ENCODE results near the gene RNFT2. TPM values are rescaled to one million over a fixed set of nuclear protein-coding genes. Genes with fewer than 3 reads are reported as not detected.
"Not testable (repeated sequence)": the region's sequence is repeated elsewhere in the genome, so short reads cannot be mapped to it uniquely, and the experiment has no call there.

RNFT2 gene
- total RNA-seq, 1 experiment from 2014 or later, result 34.9 TPM

GRCh38 chr12:116812238-116812637 lies 74.1 kb downstream of the RNFT2 start:
- H3K27ac ChIP-seq (ENCODE audit: low read depth, low read length), result no peak overlapping the region
- peaks cover 19 to 25% of the 10 kb centered on the region in 2 experiments for H3K4me1 ChIP-seq (ENCODE audit: control insufficient read depth in 1 of 2, insufficient read depth in 2 of 2, low read length in 2 of 2)
- H3K9ac ChIP-seq (ENCODE audit: low read length), result no peak overlapping the region
- ATAC-seq, result no peak
- ChIA-PET RAD21 (ENCODE audit: low non-redundant PET in 1 of 2, low total read pairs in 2 of 2, uncharacterized antibody in 2 of 2, unreplicated experiment in 2 of 2) (no interaction called here), POLR2A (no interaction called here), CTCF (no interaction called here)
- no peaks in the 10 kb centered on the region for H3K27me3 ChIP-seq (ENCODE audit: insufficient read depth, low read length)
- TF ChIP-seq ELF1 (IDR thresholded peaks at IDR 0.05; ENCODE audit: borderline replicate concordance, low read depth) (no peak), CTCF (IDR thresholded peaks at IDR 0.05 in 2 of 3, conservative IDR thresholded peaks at IDR 0.05 in 1 of 3; ENCODE audit: borderline replicate concordance in 1 of 3, insufficient read depth in 1 of 3, low read depth in 2 of 3, low read length in 2 of 3) (no peak), EZH2phosphoT487 (IDR thresholded peaks at IDR 0.05; ENCODE audit: borderline replicate concordance) (no peak)
- H3K9me3 ChIP-seq (ENCODE audit: control insufficient read depth in 1 of 2, insufficient read depth in 1 of 2, low read depth in 1 of 2, low read length in 2 of 2), result no peaks in the 10 kb centered on the region
- H4K20me1 ChIP-seq (ENCODE audit: insufficient read depth), result no peaks in the 10 kb centered on the region
- no TSS peak for BruUV-seq (replicated peaks)
- no peak overlapping the region for H2AFZ ChIP-seq (ENCODE audit: low read depth, low read length, poor library complexity, severe bottlenecking)
- H3K79me2 ChIP-seq (ENCODE audit: insufficient read depth, low read length), result no peaks in the 10 kb centered on the region
- no peaks in the 10 kb centered on the region for H3K36me3 ChIP-seq (ENCODE audit: control insufficient read depth in 1 of 2, insufficient read depth in 2 of 2, low read length in 2 of 2)
- no peak overlapping the region for H3K4me2 ChIP-seq (ENCODE audit: low read length)
- no peak for DNase-seq (ENCODE audit: low read depth, low spot score)
- no peak overlapping the region for H3K4me3 ChIP-seq (replicated peaks in 1 of 2; ENCODE audit: low read depth in 1 of 2, low read length in 2 of 2)
- intact Hi-C loops (cut with micrococcal nuclease), result no loop called here
- no peaks in the 10 kb centered on the region for H3K9me2 ChIP-seq (ENCODE audit: insufficient read depth)

- intact Hi-C loops (cut with micrococcal nuclease), result no loop called here
- ATAC-seq (peak; percentile 79), DNase-seq (ENCODE audit: low read depth, low spot score) (peak; percentile 41)
- Histone ChIP-seq H2AFZ (ENCODE audit: low read depth, low read length, poor library complexity, severe bottlenecking) (no peak overlapping the region), H3K36me3 (ENCODE audit: control insufficient read depth in 1 of 2, insufficient read depth in 2 of 2, low read length in 2 of 2) (no peaks in the 10 kb centered on the region), H3K4me1 (ENCODE audit: control insufficient read depth in 1 of 2, insufficient read depth in 2 of 2, low read length in 2 of 2) (peaks cover 22 to 28% of the 10 kb centered on the region in 2 experiments), H3K9ac (ENCODE audit: low read length) (no peak overlapping the region), H3K9me3 (ENCODE audit: control insufficient read depth in 1 of 2, insufficient read depth in 1 of 2, low read depth in 1 of 2, low read length in 2 of 2) (no peaks in the 10 kb centered on the region), H3K79me2 (ENCODE audit: insufficient read depth, low read length) (peaks cover 2% of the 10 kb centered on the region; the same call in 1 of the 2 replicates), H3K9me2 (ENCODE audit: insufficient read depth) (no peaks in the 10 kb centered on the region), H3K27me3 (ENCODE audit: insufficient read depth, low read length) (no peaks in the 10 kb centered on the region), H3K4me3 (replicated peaks in 1 of 2; ENCODE audit: low read depth in 1 of 2, low read length in 2 of 2) (no peak overlapping the region), H4K20me1 (ENCODE audit: insufficient read depth) (no peaks in the 10 kb centered on the region), H3K27ac (ENCODE audit: low read depth, low read length) (peak overlapping the region; percentile 13; the same call in 1 of the 2 replicates), H3K4me2 (ENCODE audit: low read length) (peak overlapping the region; percentile 22)
- no TSS peak for BruUV-seq (replicated peaks)
- CTCF ChIA-PET, result no interaction called here
- POLR2A ChIA-PET, result interaction anchor here (0.6 kb wide), 1 partner anchor 28 kb away, joined by 3 read pairs; no protein-coding TSS in a partner anchor
- TF ChIP-seq FOSL1 (IDR thresholded peaks at IDR 0.05; ENCODE audit: low read depth) (peak; percentile 66), MAX (IDR thresholded peaks at IDR 0.05) (peak; percentile 51), ZFX (IDR thresholded peaks at IDR 0.05) (no peak), ZNF274 (IDR thresholded peaks at IDR 0.05; ENCODE audit: low read depth, low read length) (no peak), YY1 (IDR thresholded peaks at IDR 0.05; ENCODE audit: extremely low read depth, insufficient replicate concordance, low read depth, low read length) (no peak), SP1 (IDR thresholded peaks at IDR 0.05; ENCODE audit: low read depth) (peak; percentile 51; the same call in 1 of the 2 replicates), JUND (IDR thresholded peaks at IDR 0.05) (peak; percentile 72)
- RAD21 ChIA-PET (ENCODE audit: low non-redundant PET in 1 of 2, low total read pairs in 2 of 2, uncharacterized antibody in 2 of 2, unreplicated experiment in 2 of 2), result no interaction called here
These were observed 75.3 kb downstream of the RNFT2 start for GRCh38 chr12:116813271-116814041.

- DNase-seq (ENCODE audit: low read depth, low spot score); H3K79me2 ChIP-seq (ENCODE audit: insufficient read depth, low read length); H3K27me3 ChIP-seq (ENCODE audit: insufficient read depth, low read length); H3K36me3 ChIP-seq (ENCODE audit: control insufficient read depth in 1 of 2, insufficient read depth in 2 of 2, low read length in 2 of 2); H4K20me1 ChIP-seq (ENCODE audit: insufficient read depth); POLR2A ChIA-PET; RAD21 ChIA-PET (ENCODE audit: low non-redundant PET in 1 of 2, low total read pairs in 2 of 2, uncharacterized antibody in 2 of 2, unreplicated experiment in 2 of 2); BruUV-seq (replicated peaks); H3K9me2 ChIP-seq (ENCODE audit: insufficient read depth); H3K9ac ChIP-seq (ENCODE audit: low read length); H3K4me2 ChIP-seq (ENCODE audit: low read length); ATAC-seq; CTCF ChIA-PET; H3K27ac ChIP-seq (ENCODE audit: low read depth, low read length); H2AFZ ChIP-seq (ENCODE audit: low read depth, low read length, poor library complexity, severe bottlenecking); H3K9me3 ChIP-seq (ENCODE audit: control insufficient read depth in 1 of 2, insufficient read depth in 1 of 2, low read depth in 1 of 2, low read length in 2 of 2); H3K4me3 ChIP-seq (replicated peaks in 1 of 2; ENCODE audit: low read depth in 1 of 2, low read length in 2 of 2); intact Hi-C loops (cut with micrococcal nuclease): not testable (repeated sequence)
- H3K4me1 ChIP-seq (ENCODE audit: control insufficient read depth in 1 of 2, insufficient read depth in 2 of 2, low read length in 2 of 2), result peaks cover 25 to 38% of the 10 kb centered on the region in 2 experiments
These were observed 76.7 kb downstream of the RNFT2 start for GRCh38 chr12:116814766-116815165.

All from HCT116 (cell line).